Mammary epithelial cell (primary cell): Measurements from ENCODE around the gene UVSSA.

ENCODE experiments used
- CTCF ChIP-seq, 2 donors: IDR thresholded peaks in 1 of 2; conservative IDR thresholded peaks in 1 of 2; 2 replicates each; pipeline ENCODE4 v1.5.1; 2011 to 2012; ENCODE audit warnings: inconsistent platforms in 2 of 2, low read length in 2 of 2, mild to moderate bottlenecking in 2 of 2, control low read depth in 1 of 2, low read depth in 1 of 2; ENCODE audit not compliant: insufficient read depth in 1 of 2; ENCODE audit errors: extremely low read depth in 1 of 2
- EZH2 ChIP-seq: IDR thresholded peaks from 2 replicates; pipeline ENCODE4 v1.6.1; 2012; ENCODE audit warnings: low read length, inconsistent platforms, borderline replicate concordance

GRCh38 chr4:1355378-1355777 lies 8.4 kb downstream of the UVSSA start:
- TF ChIP-seq CTCF (conservative IDR thresholded peaks at IDR 0.05 in 1 of 2, IDR thresholded peaks at IDR 0.05 in 1 of 2; ENCODE audit: extremely low read depth in 1 of 2, insufficient read depth in 1 of 2, low read depth in 1 of 2, low read length in 2 of 2) (no peak), EZH2 (no peak)
